BE2C (cell line): ENCODE measurements around the gene FHAD1.

ENCODE experiments used
- DNase-seq: peaks from one replicate; pipeline ENCODE4 v3.0.0-alpha.2; 2020
- H3K27me3 ChIP-seq: fragments of 250-450 bp; sonication (Bioruptor Pico); 2 replicates; pipeline ENCODE4 v1.5.1; 2020; ENCODE audit warnings: mild to moderate bottlenecking
- H3K36me3 ChIP-seq: fragments of 250-450 bp; sonication (Bioruptor Pico); 2 replicates; pipeline ENCODE4 v1.5.1; 2020; ENCODE audit warnings: mild to moderate bottlenecking
- H3K4me1 ChIP-seq: fragments of 250-450 bp; sonication (Bioruptor Pico); 2 replicates; pipeline ENCODE4 v1.5.1; 2020
- H3K4me3 ChIP-seq: 2 replicates; pipeline ENCODE4 v1.5.1; 2011; ENCODE audit warnings: low read depth, low read length
- H3K9me3 ChIP-seq: fragments of 250-450 bp; sonication (Bioruptor Pico); 2 replicates; pipeline ENCODE4 v1.5.1; 2020
- CTCF ChIP-seq: IDR thresholded peaks from 2 replicates; pipeline ENCODE4 v1.5.1; 2012; ENCODE audit warnings: mild to moderate bottlenecking, low read depth, low read length

The FHAD1 gene

GRCh38 chr1:15262706-15263105 lies 15.7 kb downstream of the FHAD1 start:
- H3K36me3 ChIP-seq, result no peaks in the 10 kb centered on the region
- DNase-seq, result no peak
- H3K27me3 ChIP-seq, result no peaks in the 10 kb centered on the region
- no peaks in the 10 kb centered on the region for H3K9me3 ChIP-seq
- TF ChIP-seq CTCF, result no peak
- H3K4me3 ChIP-seq, result no peak overlapping the region
- H3K4me1 ChIP-seq, result no peaks in the 10 kb centered on the region

GRCh38 chr1:15264769-15265168 lies 17.7 kb downstream of the FHAD1 start:
- no peak for TF ChIP-seq CTCF
- no peaks in the 10 kb centered on the region for H3K4me1 ChIP-seq
- no peak overlapping the region for H3K4me3 ChIP-seq
- H3K36me3 ChIP-seq, result no peaks in the 10 kb centered on the region
- no peaks in the 10 kb centered on the region for H3K27me3 ChIP-seq
- DNase-seq, result no peak
- H3K9me3 ChIP-seq, result no peaks in the 10 kb centered on the region

DNA sequence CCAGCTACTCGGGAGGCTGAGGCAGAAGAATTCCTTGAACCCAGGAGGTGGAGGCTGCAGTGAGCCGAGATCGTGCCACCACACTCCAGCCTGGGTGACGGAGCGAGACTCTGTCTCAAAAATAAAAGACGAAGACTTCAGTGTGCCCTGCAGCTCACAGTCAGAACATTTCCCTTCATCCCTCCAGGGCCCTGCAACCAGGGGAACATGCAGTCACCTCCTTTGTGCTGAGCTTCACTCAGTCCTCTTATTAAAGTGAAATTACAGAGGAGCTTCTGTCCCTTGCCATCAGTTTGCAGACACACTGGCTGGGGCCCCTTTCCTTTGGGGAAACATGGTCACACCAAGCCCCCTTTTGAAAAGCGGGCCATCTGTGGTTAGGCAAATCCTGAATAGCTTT lies 24.2 kb downstream of the FHAD1 start:
- Histone ChIP-seq H3K36me3 (no peaks in the 10 kb centered on the region), H3K4me1 (no peaks in the 10 kb centered on the region), H3K4me3 (no peak overlapping the region), H3K9me3 (no peaks in the 10 kb centered on the region), H3K27me3 (no peaks in the 10 kb centered on the region)
- DNase-seq, result no peak
- no peak for TF ChIP-seq CTCF

DNA sequence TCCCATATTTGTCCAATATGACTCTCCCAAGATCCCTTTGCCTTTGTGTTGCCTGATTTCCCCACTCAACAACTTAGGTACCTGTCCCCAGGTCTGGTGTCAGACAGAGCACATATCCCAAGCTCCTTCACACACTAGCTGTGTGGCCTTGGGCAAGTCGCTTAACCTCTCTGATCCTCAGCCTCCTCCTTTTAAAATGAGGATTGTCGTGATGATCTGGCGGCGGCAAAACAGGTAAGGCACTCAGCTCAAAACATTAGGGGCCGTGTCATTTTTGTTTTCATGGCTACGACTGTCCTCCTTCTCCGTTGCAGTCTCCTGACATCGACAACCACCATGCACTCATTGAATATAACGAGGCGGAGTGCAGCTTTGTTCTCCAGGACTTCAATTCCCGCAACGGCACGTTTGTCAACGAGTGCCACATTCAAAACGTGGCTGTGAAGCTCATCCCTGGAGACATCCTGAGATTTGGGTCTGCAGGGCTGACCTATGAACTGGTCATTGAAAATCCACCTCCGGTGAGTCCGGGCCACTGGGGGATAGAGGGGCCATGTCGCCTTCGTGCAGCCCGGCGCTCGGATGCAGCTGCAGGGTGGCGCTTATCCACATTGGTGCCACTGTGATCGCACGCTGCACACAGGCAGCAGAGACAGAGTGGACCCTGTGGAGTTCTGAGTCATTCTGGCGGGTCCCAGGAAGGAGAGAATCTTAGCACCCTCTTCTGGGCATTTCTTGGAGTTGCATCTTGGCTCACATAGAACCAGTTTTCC lies 25.2 kb downstream of the FHAD1 start:
- no peaks in the 10 kb centered on the region for H3K36me3 ChIP-seq
- H3K9me3 ChIP-seq, result no peaks in the 10 kb centered on the region
- no peaks in the 10 kb centered on the region for H3K4me1 ChIP-seq
- H3K4me3 ChIP-seq, result no peak overlapping the region
- peak; percentile 73 for TF ChIP-seq CTCF
- no peaks in the 10 kb centered on the region for H3K27me3 ChIP-seq
- DNase-seq, result peak; percentile 65

GRCh38 chr1:15272782-15273127 lies 25.7 kb downstream of the FHAD1 start:
- H3K4me3 ChIP-seq, result no peak overlapping the region

More at GRCh38 chr1:15272782-15273127, 25.7 kb downstream of the FHAD1 start:
- no peaks in the 10 kb centered on the region for H3K4me1 ChIP-seq
- H3K36me3 ChIP-seq, result no peaks in the 10 kb centered on the region
- H3K9me3 ChIP-seq, result no peaks in the 10 kb centered on the region
- no peak for TF ChIP-seq CTCF
- H3K27me3 ChIP-seq, result no peaks in the 10 kb centered on the region
- DNase-seq, result no peak
